ENCODE results near the gene HOXA3.

Gene HOXA3
- total RNA-seq, result 0 to 0.07 (median 0) reads per million in 18 experiments

DNA sequence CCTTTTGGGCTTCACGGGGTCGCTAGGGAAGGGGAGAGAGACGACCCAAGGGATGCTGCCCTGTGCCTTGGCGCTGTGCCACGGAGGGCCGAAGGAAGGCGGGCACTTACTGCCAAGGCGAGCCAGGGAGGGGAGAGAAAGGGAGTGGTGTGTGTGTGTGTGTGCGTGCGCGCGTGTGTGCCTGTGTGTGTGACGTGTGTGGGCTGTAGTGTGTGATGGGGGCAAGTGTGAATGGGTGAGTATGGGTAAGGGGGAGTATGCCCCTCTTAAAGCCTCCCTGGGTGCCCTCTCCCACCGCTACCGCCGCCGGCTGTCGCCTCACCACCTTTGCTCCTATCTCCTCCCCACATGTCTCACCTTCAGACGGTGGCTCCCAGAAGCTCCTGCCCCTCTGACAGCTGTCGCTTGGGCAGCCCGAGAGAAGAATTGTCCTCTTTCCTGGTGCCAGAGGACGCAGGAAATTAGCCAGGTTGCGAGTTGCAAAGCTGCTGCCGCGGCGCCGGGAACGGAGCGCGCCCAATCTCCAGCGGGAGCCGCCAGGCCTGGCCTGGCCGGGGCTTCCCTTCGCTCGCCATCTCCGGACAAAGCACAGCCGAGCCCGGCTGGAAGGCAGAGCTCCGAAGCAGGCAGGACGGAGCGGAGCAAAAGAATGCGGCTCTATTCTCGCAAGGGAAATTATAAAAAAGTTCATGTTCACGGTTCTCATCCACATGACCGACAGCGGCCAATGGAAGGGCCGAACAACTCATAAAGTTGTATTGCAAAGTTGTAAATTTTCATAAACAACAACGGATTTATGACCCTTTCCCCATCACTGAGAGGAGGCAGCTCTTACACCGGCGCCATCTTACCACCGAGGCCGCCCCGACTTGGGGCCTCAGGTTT is at the start of gene HOXA3:
TSS of gene HOXA3 (minus strand) at position 653 of the 885 bp plus-strand sequence. CDS start 41,943 bp downstream, outside the sequence.
- DNase-seq, result no peak

DNA sequence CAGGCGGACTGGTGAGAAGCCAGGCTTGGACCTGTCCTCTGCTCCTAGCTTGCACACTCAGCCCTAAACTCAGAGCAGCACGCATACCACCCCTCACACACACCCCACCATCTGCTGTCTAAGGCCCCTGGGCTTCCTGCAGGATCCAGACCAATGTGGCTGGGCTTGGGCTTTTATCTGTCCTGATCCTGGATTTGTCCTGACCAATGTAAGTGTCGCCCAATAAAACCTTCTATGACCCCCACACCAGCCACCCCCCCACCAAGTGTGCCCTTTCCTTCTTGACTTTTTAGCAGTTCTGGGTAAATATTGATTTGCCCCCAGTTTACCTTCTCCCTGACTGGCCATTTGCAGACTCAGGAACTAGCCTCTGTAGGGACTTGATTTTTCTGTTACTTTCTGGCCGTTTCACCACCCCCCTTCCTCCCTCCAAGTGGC is 49.2 kb upstream of the HOXA3 start:
- no peak for DNase-seq

DNA sequence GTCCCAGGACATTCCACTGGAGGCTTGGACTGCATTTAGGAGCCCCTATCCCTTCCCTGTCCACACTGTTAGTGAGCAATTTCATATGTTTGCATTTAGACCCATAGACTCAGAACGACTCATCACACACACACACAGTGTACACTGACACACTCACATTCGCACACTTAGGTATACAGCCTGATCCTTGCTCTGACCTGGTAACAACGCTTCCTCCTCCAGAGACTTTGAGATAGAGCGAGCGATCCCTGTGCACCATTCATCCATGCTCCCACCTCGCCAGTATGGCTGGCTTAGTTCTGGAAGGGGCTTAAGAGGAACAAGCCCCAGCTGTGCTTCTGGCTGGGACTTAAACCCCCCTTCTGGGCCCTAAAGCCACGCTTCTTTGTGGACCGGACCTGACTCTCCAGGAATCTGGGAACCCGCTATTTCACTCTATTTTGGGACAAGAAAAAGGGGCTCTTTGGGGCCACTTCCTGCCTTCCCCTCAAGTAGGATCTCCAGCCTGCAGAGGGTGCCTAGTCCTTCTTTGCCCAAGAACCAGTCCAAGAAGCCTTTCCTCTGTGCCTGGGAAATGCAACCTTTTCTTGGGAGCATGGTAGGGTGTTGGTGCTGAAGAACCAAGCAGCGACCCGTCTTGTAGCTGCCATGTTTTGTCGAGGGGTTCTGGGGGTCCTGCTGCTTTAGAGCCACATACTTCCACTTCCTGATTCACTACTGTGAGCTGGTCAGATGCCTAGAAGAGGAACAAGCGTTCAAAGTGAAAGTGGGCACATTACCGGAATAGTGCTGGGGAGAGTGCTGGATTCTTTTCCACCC is 48.6 kb upstream of the HOXA3 start:
- peak; percentile 58 to 62 for DNase-seq

DNA sequence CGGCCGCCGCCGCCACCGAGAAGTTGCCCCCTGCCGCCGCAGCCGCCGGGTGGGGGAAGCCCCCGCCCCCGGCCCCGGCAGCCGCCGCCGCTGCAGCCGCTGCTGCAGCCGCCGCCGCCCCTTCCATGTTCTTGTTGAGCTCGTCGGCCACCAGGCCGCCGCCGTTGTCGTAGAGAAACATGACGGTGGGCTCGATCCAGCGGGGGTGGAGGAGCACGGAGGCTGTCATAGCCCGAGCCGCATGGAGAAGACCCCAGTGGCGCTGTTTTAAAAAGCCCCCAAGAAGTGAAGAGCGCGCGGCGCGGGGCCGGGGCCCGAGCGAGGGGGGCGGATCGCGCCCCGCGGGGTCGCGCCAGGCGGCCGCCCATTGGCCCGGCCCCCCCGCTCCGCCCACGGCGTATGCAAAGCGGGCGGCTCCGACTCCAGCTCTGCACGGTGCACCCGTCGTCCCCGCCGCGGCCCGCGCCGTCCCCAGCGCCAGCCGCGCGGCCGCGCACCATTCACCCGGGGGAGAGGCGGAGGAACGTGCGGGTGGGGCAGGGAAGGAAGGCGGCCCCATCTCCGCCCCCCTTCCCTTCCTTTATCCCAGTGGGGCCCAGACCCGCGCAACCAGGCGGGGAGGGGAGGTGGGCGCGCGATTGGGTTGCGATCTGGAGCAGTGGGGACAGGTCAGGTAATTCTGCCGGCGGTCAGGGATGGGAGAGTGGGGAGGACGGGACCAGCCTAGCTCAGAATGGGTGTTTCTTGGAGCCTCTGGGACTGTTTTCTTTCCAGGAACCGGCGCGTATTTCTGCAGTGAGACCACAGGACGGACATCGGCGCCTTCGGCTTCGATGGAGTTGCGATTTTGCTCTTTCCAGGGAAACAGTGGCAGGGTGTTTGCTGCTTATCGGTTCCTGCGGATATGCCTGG is 47.7 kb upstream of the HOXA3 start, which contains the start of gene HOXA13:
TSS of gene HOXA13 (minus strand) at position 243 of the 912 bp plus-strand sequence. CDS start at position 229, 14 bp downstream.
- no peak for DNase-seq

DNA sequence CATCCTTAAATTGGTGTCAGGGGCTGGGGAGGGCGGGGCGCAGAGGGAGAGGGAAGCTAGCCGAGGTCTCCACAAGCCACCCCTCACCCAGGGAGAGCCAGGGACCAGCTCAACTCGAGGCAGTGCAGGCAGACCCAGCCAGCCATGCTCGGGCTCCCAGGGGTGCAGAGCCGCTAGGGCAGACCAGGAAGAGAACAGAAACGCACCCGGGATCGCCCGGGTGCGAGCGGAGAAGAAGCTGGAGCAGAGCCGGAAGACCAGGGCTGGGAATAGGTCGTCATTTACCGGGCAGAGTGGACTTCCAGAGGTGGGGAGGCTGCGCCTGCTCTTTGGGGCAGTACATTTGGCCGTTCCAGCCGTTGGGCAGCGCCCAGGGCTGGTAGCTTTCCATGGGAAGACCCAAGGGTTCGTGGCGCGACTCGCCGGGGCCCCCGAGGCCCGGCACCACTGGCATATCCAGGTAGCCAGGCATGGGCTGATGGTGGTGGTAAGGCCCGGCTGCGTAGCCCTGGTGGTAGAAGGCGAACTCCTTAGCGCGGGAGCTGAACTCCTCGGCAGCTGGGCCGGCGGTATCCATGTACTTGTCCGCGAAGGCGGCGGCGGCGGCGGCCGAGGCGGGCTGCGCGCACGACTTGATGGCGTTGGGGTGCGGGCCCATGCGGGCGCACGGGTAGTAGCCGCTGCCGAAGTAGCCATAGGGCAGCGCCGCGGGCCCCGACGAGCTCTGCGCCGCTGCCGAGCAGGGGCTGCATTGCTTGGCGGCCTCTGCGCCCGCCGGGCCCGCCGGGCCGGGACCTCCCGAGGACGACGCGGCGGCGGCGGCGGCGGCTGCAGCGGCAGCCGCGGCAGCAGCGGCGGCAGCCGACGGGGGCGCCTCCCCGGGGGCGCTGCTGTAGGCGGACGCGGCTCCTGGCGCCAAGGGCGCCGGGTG is 46.8 kb upstream of the HOXA3 start:
- DNase-seq, result no peak

DNA sequence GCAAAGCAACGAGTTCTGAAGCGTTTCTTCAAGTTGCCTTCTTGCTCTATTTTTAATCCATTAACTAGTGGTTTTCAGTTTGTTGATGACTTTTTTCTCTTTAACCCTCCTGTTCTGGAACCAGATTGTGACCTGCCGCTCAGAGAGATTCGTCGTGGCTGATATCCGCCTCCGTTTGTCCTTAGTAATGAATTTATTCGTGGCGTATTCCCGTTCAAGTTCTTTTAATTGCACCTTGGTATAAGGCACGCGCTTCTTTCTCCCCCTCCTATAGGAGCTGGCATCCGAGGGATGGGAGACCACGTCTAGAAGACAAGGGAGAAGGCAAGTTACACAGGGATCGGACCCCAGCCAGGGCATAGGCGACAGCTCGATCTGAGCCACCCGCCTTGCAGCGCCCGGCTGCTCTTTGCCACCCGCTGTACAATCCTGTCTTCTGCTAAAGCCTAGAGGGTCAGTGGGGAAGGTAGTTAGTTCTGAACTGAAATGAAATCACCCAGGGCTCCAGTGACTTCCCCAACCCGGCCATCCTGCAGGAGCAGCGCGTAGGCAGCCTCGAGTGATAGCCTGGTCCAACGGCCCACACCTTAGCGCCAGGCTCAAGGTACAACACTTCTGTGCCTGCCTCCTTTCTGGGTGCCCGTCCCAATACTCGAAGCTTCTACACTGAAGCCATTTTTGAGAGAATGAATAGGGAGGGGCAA is 45.9 kb upstream of the HOXA3 start:
- DNase-seq, result no peak

DNA sequence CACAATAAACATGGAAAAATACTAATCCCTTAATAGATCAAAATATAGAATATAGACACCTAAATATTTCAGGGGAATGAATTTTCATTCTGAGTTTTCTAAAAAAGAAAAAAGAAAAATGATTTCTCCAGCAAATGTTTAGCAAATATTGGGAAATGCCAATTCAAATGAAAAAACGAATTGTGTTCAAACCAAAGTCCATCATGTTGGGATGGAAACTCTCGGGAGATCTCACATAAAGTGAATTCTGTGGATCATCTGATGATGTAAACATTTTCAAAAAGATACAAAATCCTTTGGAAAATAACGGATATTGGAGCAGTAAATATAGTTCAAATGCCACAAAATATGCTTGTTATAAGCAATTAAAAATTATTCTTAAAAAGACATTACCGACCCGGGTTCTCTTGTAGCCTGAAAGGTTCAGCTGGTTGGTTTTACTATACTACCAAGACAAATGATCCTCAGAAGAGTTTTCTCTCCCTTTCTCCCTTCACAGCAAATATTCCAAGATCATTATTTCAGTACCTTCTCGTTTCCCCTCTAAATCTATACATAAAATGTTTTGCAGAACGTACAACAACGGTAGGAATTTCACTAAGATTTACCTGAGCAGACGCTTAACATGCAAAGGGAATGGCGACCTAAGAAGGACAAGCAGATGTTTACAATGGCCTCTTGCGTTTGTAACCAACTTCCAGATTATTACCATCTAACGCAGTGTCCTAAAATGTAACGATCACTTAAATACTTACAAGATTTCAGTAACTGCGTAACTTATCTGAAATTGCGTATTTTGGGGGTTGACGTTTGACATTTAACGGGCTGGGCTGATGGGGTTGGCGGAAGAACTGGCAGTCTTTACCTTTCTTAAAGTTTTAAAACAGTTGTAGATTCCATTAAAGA is 45.0 kb upstream of the HOXA3 start:
- DNase-seq, result no peak

DNA sequence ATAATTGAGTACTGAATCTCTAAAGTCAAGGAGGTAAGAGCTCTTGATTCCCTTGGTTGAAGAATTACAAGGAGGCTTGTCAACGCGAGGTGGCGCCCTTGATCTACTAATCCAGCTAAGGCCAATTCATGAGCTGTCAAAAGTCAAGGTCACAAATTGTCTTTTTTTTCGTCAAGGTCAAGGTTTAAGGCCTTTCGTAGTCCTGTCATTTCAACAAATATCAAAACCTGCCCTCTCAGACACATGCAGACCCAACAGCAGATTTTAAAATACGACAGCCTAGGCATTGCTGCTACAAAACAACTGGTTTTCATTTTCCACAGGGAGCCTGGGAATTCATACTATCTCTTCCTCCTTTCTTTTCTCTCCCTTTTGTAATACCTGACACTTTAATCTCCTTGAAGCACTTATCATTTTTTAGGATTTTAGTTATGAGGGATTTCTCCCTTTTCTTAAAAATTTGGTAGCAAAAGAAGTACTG is 43.9 kb upstream of the HOXA3 start:
- peak; percentile 76 to 81 for DNase-seq

DNA sequence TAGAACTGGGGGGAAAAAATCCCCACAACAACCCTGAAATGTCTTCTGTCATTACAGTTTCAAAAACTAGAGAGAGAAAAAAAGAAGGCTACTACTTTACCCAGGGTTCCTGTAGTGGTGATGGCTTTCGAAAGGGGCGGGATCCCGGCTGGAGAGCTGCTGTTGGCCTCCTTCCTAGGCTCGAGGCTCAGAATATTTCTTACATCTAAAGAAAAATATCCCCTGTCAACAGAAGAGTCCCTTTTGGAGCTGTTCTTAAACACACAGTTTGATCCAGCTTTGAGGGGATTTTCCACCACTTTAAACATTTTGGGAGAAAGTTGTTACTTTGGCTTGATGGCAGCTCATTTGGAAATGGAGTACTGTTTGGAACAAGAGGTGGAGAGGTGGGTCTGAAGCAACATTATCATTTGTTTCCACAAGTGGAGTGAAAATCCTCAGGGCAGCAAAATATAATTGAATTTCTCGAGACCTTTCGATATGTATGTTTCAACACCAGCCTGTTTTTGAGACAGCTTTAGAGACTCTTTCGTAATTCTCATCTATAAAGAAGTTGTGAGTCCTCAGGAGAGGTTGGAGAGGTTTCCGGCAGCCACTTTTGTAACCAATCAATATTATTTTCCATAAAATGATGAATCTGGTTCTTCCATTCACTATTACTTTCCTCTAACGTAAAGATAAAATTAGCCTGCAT is 42.5 kb upstream of the HOXA3 start:
- no peak for DNase-seq

DNA sequence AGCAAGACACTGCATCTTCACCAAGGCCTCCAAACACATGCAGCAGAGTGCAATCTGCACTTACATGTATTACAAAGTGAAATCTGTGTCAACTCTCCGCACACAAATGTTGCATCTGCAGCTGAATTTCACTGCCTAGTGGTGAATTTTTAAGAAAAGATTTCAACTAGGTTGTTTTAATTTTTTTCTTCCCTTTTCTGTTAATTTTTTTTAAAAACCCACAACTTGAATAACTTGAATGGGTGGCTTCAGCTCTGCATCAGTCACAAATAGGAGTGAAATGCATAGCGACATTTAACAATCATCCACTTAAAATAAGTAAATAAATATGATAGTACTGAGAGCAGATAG is 41.6 kb upstream of the HOXA3 start:
- DNase-seq, result no peak

DNA sequence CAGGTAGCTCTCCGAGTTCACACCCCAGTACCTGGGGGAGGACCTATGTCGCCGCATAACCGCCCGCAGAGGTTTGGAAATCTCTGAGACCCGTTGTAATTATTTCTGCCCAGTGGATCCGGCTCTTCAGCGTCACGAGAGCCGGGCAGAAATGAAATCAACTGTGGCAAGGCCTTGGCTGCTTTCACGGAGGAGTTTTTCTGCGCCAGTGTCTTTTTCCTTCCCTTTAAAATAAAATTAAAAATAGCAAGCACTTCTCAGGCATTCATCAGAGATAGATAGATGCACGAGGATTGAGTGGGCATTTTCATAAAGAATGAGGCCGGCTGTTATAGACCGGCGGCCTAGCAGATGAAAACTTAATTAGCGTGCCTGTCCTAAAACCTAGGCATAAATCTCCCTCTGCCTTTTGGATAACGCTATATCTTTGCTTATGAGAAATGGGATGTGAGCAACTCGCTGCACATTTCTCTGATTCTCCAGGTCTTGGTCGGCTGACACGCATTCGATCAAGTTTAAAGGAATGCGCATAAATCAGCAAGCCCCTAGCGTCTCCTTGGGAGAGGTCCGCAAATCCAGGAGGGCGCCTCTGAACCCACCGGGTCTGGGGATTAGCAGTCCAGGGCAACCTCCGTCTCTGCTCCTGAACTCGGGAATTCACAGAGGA is 41.1 kb upstream of the HOXA3 start:
- DNase-seq, result no peak

DNA sequence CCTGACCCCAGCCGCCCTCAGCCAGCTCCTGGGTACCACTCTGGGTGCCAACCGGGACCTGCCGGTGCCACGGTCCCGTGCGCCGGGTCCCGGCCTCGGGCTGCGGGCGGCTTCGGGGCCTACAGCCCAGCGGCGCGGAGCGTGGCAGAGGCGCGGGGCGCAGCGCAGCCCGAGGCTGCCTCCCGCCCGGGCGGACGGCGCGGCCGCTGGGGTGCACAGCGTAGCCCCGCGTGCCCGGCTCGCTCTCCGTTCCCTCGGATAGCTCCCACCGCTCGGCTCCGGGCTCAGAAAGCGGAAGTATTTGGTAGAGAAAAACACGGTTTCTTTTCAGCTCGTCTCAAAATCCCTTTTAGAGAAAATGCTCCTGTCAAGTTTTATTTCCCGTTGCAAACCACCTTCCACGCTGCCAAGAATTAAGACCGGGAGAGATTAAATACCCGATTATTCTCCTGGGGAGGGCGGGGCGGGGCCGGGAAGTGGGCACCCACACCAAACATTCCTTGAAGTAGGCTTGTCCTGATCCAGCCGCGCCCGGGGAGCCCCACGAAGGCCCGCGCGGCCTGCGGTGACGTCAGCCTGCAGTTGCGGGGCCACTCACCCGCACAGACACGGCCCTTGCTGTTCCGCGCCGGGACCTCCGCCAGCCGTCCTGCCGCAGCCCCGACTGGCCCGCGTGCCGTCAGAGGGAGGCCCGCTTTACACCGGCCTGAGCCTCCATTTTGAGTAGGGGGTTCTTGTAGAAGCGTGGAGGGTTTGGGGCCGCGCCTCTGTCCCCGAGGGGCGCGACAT is 40.4 kb upstream of the HOXA3 start:
- DNase-seq, result peak; percentile 45 to 64

DNA sequence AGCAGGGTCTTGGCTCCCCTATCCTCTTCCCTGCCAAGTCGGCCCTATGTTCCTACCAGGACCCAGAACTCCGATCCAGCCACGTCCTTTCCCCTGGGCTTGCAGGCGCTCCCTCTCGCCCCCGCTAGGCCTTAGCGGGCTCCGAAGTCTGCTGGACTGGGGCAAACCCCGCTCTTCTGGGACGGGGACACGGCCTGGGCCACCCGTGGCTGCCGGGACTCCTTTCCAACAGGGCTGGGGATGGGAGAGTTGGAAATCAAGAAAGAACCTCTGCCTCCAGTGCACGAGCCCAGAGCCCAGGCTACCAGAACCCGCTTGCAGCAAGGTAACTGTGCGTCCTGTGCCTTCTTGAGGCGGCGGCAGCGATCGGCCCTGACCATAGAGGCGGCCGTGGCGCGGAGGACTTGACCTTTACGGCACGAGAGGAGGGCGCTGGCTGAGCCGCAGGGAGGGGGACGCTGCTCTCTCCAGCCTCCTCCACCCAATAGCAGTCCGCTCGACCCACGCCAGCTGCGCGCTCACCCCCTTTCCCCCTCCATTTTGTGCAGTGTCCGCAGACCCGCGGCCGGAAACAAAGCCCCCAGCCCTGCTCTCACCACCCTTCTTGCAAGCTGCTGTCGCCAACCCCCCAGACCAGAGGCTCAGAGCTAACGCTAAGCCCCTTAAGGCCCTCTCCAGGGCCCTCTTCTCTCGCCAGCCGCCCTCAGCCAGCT is 39.6 kb upstream of the HOXA3 start:
- DNase-seq, result no peak

DNA sequence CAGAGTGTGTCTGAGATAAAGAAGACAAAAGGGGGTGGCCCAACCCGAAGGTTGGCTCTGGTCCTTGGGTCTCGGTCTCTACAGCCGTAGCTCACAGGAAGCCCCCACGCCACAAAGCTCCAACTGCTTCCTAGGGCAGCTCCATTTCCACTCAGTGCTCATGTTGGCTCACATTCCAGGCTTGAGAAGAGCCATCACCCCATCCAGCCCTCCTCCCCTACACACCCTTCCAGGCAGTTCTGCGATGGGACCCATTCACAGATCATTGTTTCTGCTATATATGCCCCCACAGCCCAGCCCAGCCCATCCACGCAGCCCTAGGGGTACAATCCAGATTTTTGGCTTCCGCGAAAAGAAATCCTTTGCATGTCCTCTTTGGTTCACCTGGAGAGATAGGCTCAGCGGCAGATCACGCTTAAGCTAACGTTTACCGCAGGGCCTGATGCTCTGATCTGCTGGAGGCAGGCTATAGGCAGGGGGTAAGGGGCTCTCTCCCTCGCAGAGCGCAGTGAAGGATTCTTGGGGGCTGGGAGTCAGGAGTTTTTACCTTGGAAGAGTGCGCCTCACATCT is 38.9 kb upstream of the HOXA3 start:
- no peak for DNase-seq

DNA sequence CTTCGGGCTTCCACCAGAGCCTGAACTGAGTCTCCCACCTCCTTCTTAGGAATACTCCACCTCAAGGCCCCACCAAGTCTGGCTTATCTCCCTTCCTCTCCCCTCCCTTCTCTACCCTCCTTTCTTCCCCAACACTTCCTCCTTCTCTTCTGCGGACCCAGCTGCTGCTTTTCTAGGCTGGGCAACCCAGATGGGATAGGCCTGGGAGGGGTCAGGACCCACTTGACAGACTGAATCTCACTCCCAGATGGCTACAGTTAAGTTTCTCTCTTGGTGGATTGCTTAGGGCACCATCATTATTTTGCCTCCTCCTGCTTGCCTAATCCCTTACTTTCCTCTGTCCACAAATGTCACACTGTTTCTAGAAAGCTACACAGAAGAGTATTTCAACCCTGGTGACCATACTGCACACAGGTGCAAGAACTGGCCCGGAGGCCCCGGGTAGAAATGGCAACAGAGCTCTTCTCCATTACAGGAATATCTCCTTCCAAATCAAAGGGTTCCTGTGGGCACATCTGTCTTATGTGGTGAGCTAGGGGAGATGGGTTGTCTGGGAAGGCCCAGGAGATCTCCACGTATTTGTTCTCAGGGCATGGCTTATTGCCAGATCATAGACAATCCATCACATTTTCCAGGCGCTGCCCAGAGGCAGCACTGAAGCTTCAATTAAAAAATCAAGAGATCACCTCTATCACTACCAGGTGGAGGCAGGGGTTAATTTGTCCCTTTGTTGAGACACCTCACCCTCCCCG is 37.8 kb upstream of the HOXA3 start:
- no peak for DNase-seq
